ENCODE data around the gene GTPBP6. TPM values are rescaled to one million over a fixed set of nuclear protein-coding genes. Genes with fewer than 3 reads are reported as not detected.
A peak's percentile ranks its signal among the peaks of the same experiment; 100 is the strongest.

The GTPBP6 gene
- total RNA-seq, 1 donor from 2014 or later = 68.2 TPM

DNA sequence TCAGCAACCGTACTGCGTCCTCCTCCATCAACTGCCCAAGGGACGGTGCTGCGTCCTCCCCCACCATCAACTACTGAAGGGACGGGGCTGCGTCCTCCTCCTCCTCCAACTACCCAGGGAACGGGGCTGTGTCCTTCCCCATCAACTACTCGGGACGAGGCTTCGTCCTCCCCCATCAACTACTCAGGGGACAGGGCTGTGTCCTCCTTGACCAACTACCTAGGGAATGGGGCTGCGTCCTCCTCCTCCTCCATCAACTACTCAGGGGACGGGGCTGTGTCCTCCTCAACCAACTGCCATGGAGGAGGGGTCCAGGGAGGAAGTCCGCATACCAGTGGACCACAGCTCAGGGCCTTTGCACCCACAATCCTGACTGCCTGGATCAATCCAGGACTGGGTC is 43.8 kb upstream of the GTPBP6 start:
- H3K27me3 ChIP-seq (ENCODE audit: control insufficient read depth, insufficient read depth, low read length) = no peaks in the 10 kb centered on the region
- FAIRE-seq = no peak
- no peak for TF ChIP-seq CTCF (IDR thresholded peaks at IDR 0.05; ENCODE audit: insufficient read depth, low read length, severe bottlenecking)
- H3K36me3 ChIP-seq (ENCODE audit: control insufficient read depth, insufficient read depth, low read length) = peaks cover 2% of the 10 kb centered on the region
- H3K4me3 ChIP-seq (ENCODE audit: low read depth, low read length) = no peak overlapping the region
- DNase-seq (ENCODE audit: low read depth) = no peak

- FAIRE-seq = no peak
- no peak for DNase-seq (ENCODE audit: low read depth)
- Histone ChIP-seq H3K27me3 (ENCODE audit: control insufficient read depth, insufficient read depth, low read length) (no peaks in the 10 kb centered on the region), H3K4me3 (ENCODE audit: low read depth, low read length) (no peak overlapping the region), H3K36me3 (ENCODE audit: control insufficient read depth, insufficient read depth, low read length) (peaks cover 2% of the 10 kb centered on the region)
- no peak for TF ChIP-seq CTCF (IDR thresholded peaks at IDR 0.05; ENCODE audit: insufficient read depth, low read length, severe bottlenecking)
These were observed 42.9 kb upstream of the GTPBP6 start for GRCh38 chrX:361231-362145.

GRCh38 chrX:360496-361150 is 42.0 kb upstream of the GTPBP6 start:
- no peak for TF ChIP-seq CTCF (IDR thresholded peaks at IDR 0.05; ENCODE audit: insufficient read depth, low read length, severe bottlenecking)
- no peak overlapping the region for H3K4me3 ChIP-seq (ENCODE audit: low read depth, low read length)
- H3K27me3 ChIP-seq (ENCODE audit: control insufficient read depth, insufficient read depth, low read length) = no peaks in the 10 kb centered on the region
- H3K36me3 ChIP-seq (ENCODE audit: control insufficient read depth, insufficient read depth, low read length) = peaks cover 2% of the 10 kb centered on the region
- DNase-seq (ENCODE audit: low read depth) (no peak), FAIRE-seq (no peak)

DNA sequence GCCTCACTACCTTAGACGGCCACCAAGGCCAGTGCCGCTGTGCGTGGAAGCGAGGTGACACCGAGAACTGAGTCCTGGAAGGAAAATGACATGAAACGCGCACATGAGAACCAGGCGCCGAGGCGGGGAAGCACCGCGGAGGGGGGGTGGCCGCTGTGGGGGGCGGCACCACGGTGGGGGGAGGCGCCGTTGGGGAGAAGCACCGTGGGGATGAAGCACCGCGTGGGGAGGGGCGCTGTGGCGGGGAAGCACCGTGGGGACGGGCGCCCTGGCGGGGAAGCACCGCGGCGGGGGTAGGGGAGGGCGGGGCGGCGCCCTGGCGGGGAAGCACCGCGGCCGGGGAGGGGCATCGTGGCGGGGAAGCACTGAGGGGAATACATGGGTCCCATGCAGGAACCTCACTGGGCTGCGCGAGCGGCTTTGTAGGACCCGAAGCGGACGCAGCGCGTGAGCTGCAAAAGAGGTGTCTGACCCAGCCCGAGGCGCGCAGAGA is 40.1 kb upstream of the GTPBP6 start:
- Histone ChIP-seq H3K4me3 (ENCODE audit: low read depth, low read length) (no peak overlapping the region), H3K36me3 (ENCODE audit: control insufficient read depth, insufficient read depth, low read length) (peaks cover 2% of the 10 kb centered on the region), H3K27me3 (ENCODE audit: control insufficient read depth, insufficient read depth, low read length) (no peaks in the 10 kb centered on the region)
- no peak for DNase-seq (ENCODE audit: low read depth)
- FAIRE-seq = no peak
- TF ChIP-seq CTCF (IDR thresholded peaks at IDR 0.05; ENCODE audit: insufficient read depth, low read length, severe bottlenecking) = no peak

GRCh38 chrX:357693-358471 is 39.3 kb upstream of the GTPBP6 start:
- TF ChIP-seq CTCF (IDR thresholded peaks at IDR 0.05; ENCODE audit: insufficient read depth, low read length, severe bottlenecking) = no peak
- Histone ChIP-seq H3K36me3 (ENCODE audit: control insufficient read depth, insufficient read depth, low read length) (peaks cover 2% of the 10 kb centered on the region), H3K27me3 (ENCODE audit: control insufficient read depth, insufficient read depth, low read length) (no peaks in the 10 kb centered on the region), H3K4me3 (ENCODE audit: low read depth, low read length) (no peak overlapping the region)
- DNase-seq (ENCODE audit: low read depth) = peak; percentile 14
- no peak for FAIRE-seq
